T follicular helper cell (primary cell): ENCODE data around the gene COL18A1.
A peak's percentile ranks its signal among the peaks of the same experiment; 100 is the strongest.

Source experiments
- DNase-seq: peaks from one replicate; pipeline ENCODE4 v3.0.0-alpha.2; 2020; ENCODE audit warnings: low read depth

COL18A1 gene

GRCh38 chr21:45534636-45535331 is 129.8 kb downstream of the COL18A1 start:
- no peak for DNase-seq

- no peak for DNase-seq
These were observed 130.5 kb downstream of the COL18A1 start for GRCh38 chr21:45535341-45536081.

GRCh38 chr21:45536301-45537081 is 131.5 kb downstream of the COL18A1 start:
- DNase-seq: no peak

- DNase-seq: no peak
These were observed 132.3 kb downstream of the COL18A1 start for GRCh38 chr21:45537111-45537745.

- no peak for DNase-seq
These were observed 132.9 kb downstream of the COL18A1 start for GRCh38 chr21:45537746-45538291.

GRCh38 chr21:45538381-45539045 is 133.5 kb downstream of the COL18A1 start:
- no peak for DNase-seq

GRCh38 chr21:45539046-45539795 is 134.3 kb downstream of the COL18A1 start:
- DNase-seq: no peak

GRCh38 chr21:45539796-45540600 is 135.0 kb downstream of the COL18A1 start:
- DNase-seq: no peak

- no peak for DNase-seq
These were observed 135.6 kb downstream of the COL18A1 start for GRCh38 chr21:45540601-45540970.

GRCh38 chr21:45541221-45542039 is 136.5 kb downstream of the COL18A1 start:
- DNase-seq: peak; percentile 64

- peak; percentile 57 for DNase-seq
These were observed 137.3 kb downstream of the COL18A1 start, which contains the start of gene SLC19A1 for GRCh38 chr21:45542242-45542666. SLC19A1 (minus strand) TSS chr21:45542440; CDS start chr21:45537959, 4,481 bp downstream.

GRCh38 chr21:45542667-45543370 is 137.9 kb downstream of the COL18A1 start:
- DNase-seq: no peak

GRCh38 chr21:45543371-45543709 is 138.4 kb downstream of the COL18A1 start:
- no peak for DNase-seq

- DNase-seq: no peak
These were observed 138.9 kb downstream of the COL18A1 start for GRCh38 chr21:45543710-45544448.

- DNase-seq: no peak
These were observed 139.7 kb downstream of the COL18A1 start for GRCh38 chr21:45544449-45545235.

- DNase-seq: no peak
These were observed 140.2 kb downstream of the COL18A1 start for GRCh38 chr21:45545236-45545570.
